ENCODE results near the gene BRD1. TPM values are rescaled to one million over a fixed set of nuclear protein-coding genes. Genes with fewer than 3 reads are reported as not detected.

BRD1 gene
- total RNA-seq, 4 donors from 2014 or later = 17.9 to 47.4 (median 37.9) TPM

GRCh38 chr22:49807780-49808708, 19.6 kb downstream of the BRD1 start:
- no peaks in the 10 kb centered on the region for H3K27me3 ChIP-seq
- DNase-seq = no peak
- no peak overlapping the region for H3K27ac ChIP-seq
- no peaks in the 10 kb centered on the region for H3K9me3 ChIP-seq
- intact Hi-C loops (cut with DNase I; ENCODE audit: low total_unique reads) = no loop called here
- no peak overlapping the region for H3K4me3 ChIP-seq
- no peaks in the 10 kb centered on the region for H3K4me1 ChIP-seq
- TF ChIP-seq POLR2A (IDR thresholded peaks at IDR 0.05) = no peak
- no peak for TF ChIP-seq CTCF (IDR thresholded peaks at IDR 0.05)
- no peaks in the 10 kb centered on the region for H3K36me3 ChIP-seq

GRCh38 chr22:49807129-49807528, 20.5 kb downstream of the BRD1 start:
- intact Hi-C loops (cut with DNase I; ENCODE audit: low total_unique reads) = no loop called here
- Histone ChIP-seq H3K4me3 (no peak overlapping the region), H3K27me3 (no peaks in the 10 kb centered on the region), H3K4me1 (no peaks in the 10 kb centered on the region), H3K27ac (no peak overlapping the region), H3K9me3 (no peaks in the 10 kb centered on the region), H3K36me3 (no peaks in the 10 kb centered on the region)
- no peak for TF ChIP-seq POLR2A (IDR thresholded peaks at IDR 0.05)
- TF ChIP-seq CTCF (IDR thresholded peaks at IDR 0.05) = no peak
- DNase-seq = no peak

- H3K36me3 ChIP-seq = no peaks in the 10 kb centered on the region
- no peak overlapping the region for H3K27ac ChIP-seq
- TF ChIP-seq CTCF (IDR thresholded peaks at IDR 0.05) = no peak
- no peak for TF ChIP-seq POLR2A (IDR thresholded peaks at IDR 0.05)
- no peaks in the 10 kb centered on the region for H3K27me3 ChIP-seq
- H3K4me1 ChIP-seq = no peaks in the 10 kb centered on the region
- no peak overlapping the region for H3K4me3 ChIP-seq
- intact Hi-C loops (cut with DNase I; ENCODE audit: low total_unique reads) = no loop called here
- H3K9me3 ChIP-seq = no peaks in the 10 kb centered on the region
- DNase-seq = no peak
These were observed 23.8 kb downstream of the BRD1 start for GRCh38 chr22:49803737-49804375.

GRCh38 chr22:49803134-49803533, 24.5 kb downstream of the BRD1 start:
- DNase-seq = no peak
- no peaks in the 10 kb centered on the region for H3K27me3 ChIP-seq
- H3K27ac ChIP-seq = no peak overlapping the region
- H3K4me3 ChIP-seq = no peak overlapping the region
- TF ChIP-seq POLR2A (IDR thresholded peaks at IDR 0.05) (no peak), CTCF (IDR thresholded peaks at IDR 0.05) (no peak)
- intact Hi-C loops (cut with DNase I; ENCODE audit: low total_unique reads) = no loop called here
- no peaks in the 10 kb centered on the region for H3K4me1 ChIP-seq
- no peaks in the 10 kb centered on the region for H3K36me3 ChIP-seq
- H3K9me3 ChIP-seq = no peaks in the 10 kb centered on the region

Data from uterus (tissue), 4 donors.